HCT116 (cell line): ENCODE data around the gene NRROS. TPM values are rescaled to one million over a fixed set of nuclear protein-coding genes. Genes with fewer than 3 reads are reported as not detected.

Experiments
- ATAC-seq: fragments of 200-7000 bp; cut with Tn5 transposase; 2 replicates; pipeline ENCODE4 v1.9.1; 2020; ENCODE audit warnings: mild to moderate bottlenecking, moderate library complexity
- BruUV-seq: library from RNA; stranded (reverse); fragments of 400-500 nt; replicated peaks from 2 replicates; lab custom pipeline; 2021; lab: Mats Ljungman, UMichigan
- CTCF ChIA-PET: fragments of 300-600 bp; sonication (Branson Sonifier 250); formaldehyde crosslinking; loops from one replicate; lab custom pipeline; 2021; ENCODE audit warnings: antibody characterized with exemption; lab: Charles Lee
- POLR2A ChIA-PET: fragments of 300-600, 350-600 bp; sonication (Branson Sonifier 250); formaldehyde crosslinking; loops from one replicate; lab custom pipeline; 2021; ENCODE audit warnings: antibody characterized with exemption; lab: Charles Lee
- RAD21 ChIA-PET, 2 experiments: fragments of 300-600 bp; sonication (Branson Sonifier 250); formaldehyde crosslinking; loops; one replicate each; lab custom pipeline; 2023; ENCODE audit warnings: low total read pairs in 2 of 2; ENCODE audit not compliant: uncharacterized antibody in 2 of 2, unreplicated experiment in 2 of 2, low non-redundant PET in 1 of 2; lab: Charles Lee
- DNase-seq: peaks from one replicate; pipeline ENCODE4 v3.0.0-alpha.2; 2010; ENCODE audit warnings: low read depth, low spot score
- H2AFZ ChIP-seq: fragments of 200-600 bp; shearing (Covaris generic), sonication (generic); 2 replicates; pipeline ENCODE4 v1.6.1; 2017; ENCODE audit warnings: low read depth, mixed run types, mixed read lengths, antibody characterized with exemption, low read length; ENCODE audit not compliant: poor library complexity, severe bottlenecking
- H3K27ac ChIP-seq: 2 replicates; pipeline ENCODE4 v1.5.1; 2012; ENCODE audit warnings: low read depth, low read length
- H3K27me3 ChIP-seq: fragments of 200-600 bp; sonication (generic); 2 replicates; pipeline ENCODE4 v1.6.1; 2016; ENCODE audit warnings: mixed run types, low read length, mixed read lengths; ENCODE audit not compliant: insufficient read depth
- H3K36me3 ChIP-seq, 2 experiments: fragments of 200-500 bp in 1 of 2; fragments of 200-600 bp in 1 of 2; sonication (Bioruptor generic) in 1 of 2; sonication (generic) in 1 of 2; 2 replicates each; pipeline versions ENCODE4 v1.5.1 to v1.6.1; 2014 to 2016; ENCODE audit warnings: low read length in 2 of 2, inconsistent platforms in 1 of 2, mixed read lengths in 1 of 2, mixed run types in 1 of 2; ENCODE audit not compliant: insufficient read depth in 2 of 2, control insufficient read depth in 1 of 2
- H3K4me1 ChIP-seq, 2 experiments: fragments of 200-600 bp in 1 of 2; sonication (generic) in 1 of 2; 2 replicates each; pipeline versions ENCODE4 v1.5.1 to v1.6.1; 2012 to 2017; ENCODE audit warnings: low read length in 2 of 2, inconsistent platforms in 1 of 2, mild to moderate bottlenecking in 1 of 2, mixed read lengths in 1 of 2, mixed run types in 1 of 2, moderate library complexity in 1 of 2; ENCODE audit not compliant: insufficient read depth in 2 of 2, control insufficient read depth in 1 of 2
- H3K4me2 ChIP-seq: fragments of 200-600 bp; sonication (generic); 2 replicates; pipeline ENCODE4 v1.6.1; 2017; ENCODE audit warnings: mixed run types, low read length, mixed read lengths
- H3K4me3 ChIP-seq, 2 experiments: fragments of 200-600 bp in 1 of 2; sonication (generic) in 1 of 2; replicated peaks in 1 of 2; 2 replicates each; pipeline ENCODE4 v1.5.1; 2011 to 2016; ENCODE audit warnings: low read length in 2 of 2, control low read depth in 1 of 2, low read depth in 1 of 2, mild to moderate bottlenecking in 1 of 2, mixed read lengths in 1 of 2, mixed run types in 1 of 2
- H3K79me2 ChIP-seq: fragments of 200-600 bp; sonication (generic); 2 replicates; pipeline ENCODE4 v1.6.1; 2017; ENCODE audit warnings: mild to moderate bottlenecking, mixed run types, low read length, moderate library complexity, mixed read lengths; ENCODE audit not compliant: insufficient read depth
- H3K9ac ChIP-seq: fragments of 200-600 bp; sonication (generic); 2 replicates; pipeline ENCODE4 v1.6.1; 2016; ENCODE audit warnings: low read length, mixed read lengths
- H3K9me2 ChIP-seq: fragments of 200-600 bp; sonication (generic), shearing (Covaris generic); 2 replicates; pipeline ENCODE4 v1.6.1; 2017; ENCODE audit warnings: mixed run types, mild to moderate bottlenecking, moderate library complexity; ENCODE audit not compliant: insufficient read depth
- H3K9me3 ChIP-seq, 2 experiments: fragments of 200-500 bp in 1 of 2; fragments of 200-600 bp in 1 of 2; sonication (Bioruptor generic) in 1 of 2; sonication (generic) in 1 of 2; 2 replicates each; pipeline ENCODE4 v1.6.1; 2014 to 2017; ENCODE audit warnings: low read length in 2 of 2, mixed read lengths in 2 of 2, inconsistent platforms in 1 of 2, low read depth in 1 of 2, mild to moderate bottlenecking in 1 of 2, mixed run types in 1 of 2, moderate library complexity in 1 of 2; ENCODE audit not compliant: control insufficient read depth in 1 of 2, insufficient read depth in 1 of 2
- H4K20me1 ChIP-seq: fragments of 200-600 bp; sonication (generic), shearing (Covaris generic); 2 replicates; pipeline ENCODE4 v1.6.1; 2017; ENCODE audit warnings: mixed run types, mild to moderate bottlenecking, moderate library complexity; ENCODE audit not compliant: insufficient read depth
- ATF3 ChIP-seq: IDR thresholded peaks from 2 replicates; pipeline ENCODE4 v1.6.1; 2012
- CEBPB ChIP-seq: IDR thresholded peaks from 2 replicates; pipeline ENCODE4 v1.6.1; 2012; ENCODE audit warnings: low read depth
- CTCF ChIP-seq, 3 experiments: fragments of 200-600 bp in 1 of 3; sonication (generic) in 1 of 3; IDR thresholded peaks in 2 of 3; conservative IDR thresholded peaks in 1 of 3; 2 replicates each; pipeline ENCODE4 v1.5.1; 2012 to 2017; ENCODE audit warnings: low read depth in 2 of 3, low read length in 2 of 3, antibody characterized with exemption in 1 of 3, borderline replicate concordance in 1 of 3, control low read depth in 1 of 3, mild to moderate bottlenecking in 1 of 3, mixed read lengths in 1 of 3, mixed run types in 1 of 3, moderate library complexity in 1 of 3; ENCODE audit not compliant: insufficient read depth in 1 of 3
- EGR1 ChIP-seq: IDR thresholded peaks from 2 replicates; pipeline ENCODE4 v1.6.1; 2012; ENCODE audit warnings: low read depth
- ELF1 ChIP-seq: IDR thresholded peaks from 2 replicates; pipeline ENCODE4 v1.6.1; 2012; ENCODE audit warnings: low read depth, borderline replicate concordance
- EZH2phosphoT487 ChIP-seq: fragments of 200-600 bp; IDR thresholded peaks from 2 replicates; pipeline ENCODE4 v1.6.1; 2018; ENCODE audit warnings: antibody characterized with exemption, borderline replicate concordance
- POLR2AphosphoS5 ChIP-seq: IDR thresholded peaks from 2 replicates; pipeline ENCODE4 v1.6.1; 2011; ENCODE audit warnings: mild to moderate bottlenecking, low read depth, low read length, moderate library complexity
- RAD21 ChIP-seq: IDR thresholded peaks from 2 replicates; pipeline ENCODE4 v1.6.1; 2012; ENCODE audit warnings: low read depth, mild to moderate bottlenecking
- SP1 ChIP-seq: IDR thresholded peaks from 2 replicates; pipeline ENCODE4 v1.6.1; 2012; ENCODE audit warnings: low read depth
- SRF ChIP-seq: IDR thresholded peaks from 2 replicates; pipeline ENCODE4 v1.6.1; 2012; ENCODE audit warnings: low read depth
- YY1 ChIP-seq: IDR thresholded peaks from 2 replicates; pipeline ENCODE4 v1.6.1; 2011; ENCODE audit warnings: low read length, low read depth, moderate library complexity, mild to moderate bottlenecking; ENCODE audit not compliant: insufficient replicate concordance; ENCODE audit errors: extremely low read depth
- ZFX ChIP-seq: fragments of 450-650 bp; IDR thresholded peaks from 2 replicates; pipeline ENCODE4 v1.6.1; 2017
- ZNF274 ChIP-seq: fragments of 200-500 bp; sonication (Bioruptor generic); IDR thresholded peaks from 2 replicates; pipeline ENCODE4 v1.6.1; 2014; ENCODE audit warnings: mild to moderate bottlenecking, low read depth, low read length, inconsistent platforms
- intact Hi-C: fragments of 100-400 bp; cut with micrococcal nuclease; formaldehyde crosslinking; loops from 2 replicates; pipeline ENCODE4 v1.10.0; 2022
- total RNA-seq: library from RNA; stranded (reverse); gene quantifications from one replicate; pipeline ENCODE4 v1.2.1, GENCODE V29; 2021; ENCODE audit not compliant: unreplicated experiment
- TF ChIP-seq, protein P1 (sequence below): IDR thresholded peaks from 2 replicates; pipeline ENCODE4 v1.6.1; 2012
- TF ChIP-seq, protein P2 (sequence below): IDR thresholded peaks from 2 replicates; pipeline ENCODE4 v1.6.1; 2012; ENCODE audit warnings: low read depth
- TF ChIP-seq, protein P3 (sequence below): IDR thresholded peaks from 2 replicates; pipeline ENCODE4 v1.6.1; 2011; ENCODE audit warnings: mild to moderate bottlenecking, low read length, moderate library complexity; ENCODE audit not compliant: insufficient replicate concordance; ENCODE audit errors: extremely low read depth

The NRROS gene
- total RNA-seq, 1 experiment from 2014 or later, result 0.12 TPM

- CTCF ChIA-PET, result no interaction called here
- BruUV-seq, result no TSS peak
- H3K36me3 ChIP-seq, result no peaks in the 10 kb centered on the region
- H3K9me3 ChIP-seq, result no peaks in the 10 kb centered on the region
- H4K20me1 ChIP-seq, result no peaks in the 10 kb centered on the region
- no peak for TF ChIP-seq EZH2phosphoT487
- TF ChIP-seq CTCF (IDR thresholded peaks at IDR 0.05 in 2 of 3, conservative IDR thresholded peaks at IDR 0.05 in 1 of 3; ENCODE audit: borderline replicate concordance in 1 of 3, insufficient read depth in 1 of 3, low read depth in 2 of 3, low read length in 2 of 3), result no peak
- no peak for TF ChIP-seq CEBPB
- TF ChIP-seq ELF1, result no peak
- TF ChIP-seq RAD21, result no peak
- no peak for TF ChIP-seq SP1
- TF ChIP-seq, protein P1, sequence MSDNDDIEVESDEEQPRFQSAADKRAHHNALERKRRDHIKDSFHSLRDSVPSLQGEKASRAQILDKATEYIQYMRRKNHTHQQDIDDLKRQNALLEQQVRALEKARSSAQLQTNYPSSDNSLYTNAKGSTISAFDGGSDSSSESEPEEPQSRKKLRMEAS, result no peak
- no peak for TF ChIP-seq SRF
- TF ChIP-seq YY1, result no peak
- TF ChIP-seq, protein P2, sequence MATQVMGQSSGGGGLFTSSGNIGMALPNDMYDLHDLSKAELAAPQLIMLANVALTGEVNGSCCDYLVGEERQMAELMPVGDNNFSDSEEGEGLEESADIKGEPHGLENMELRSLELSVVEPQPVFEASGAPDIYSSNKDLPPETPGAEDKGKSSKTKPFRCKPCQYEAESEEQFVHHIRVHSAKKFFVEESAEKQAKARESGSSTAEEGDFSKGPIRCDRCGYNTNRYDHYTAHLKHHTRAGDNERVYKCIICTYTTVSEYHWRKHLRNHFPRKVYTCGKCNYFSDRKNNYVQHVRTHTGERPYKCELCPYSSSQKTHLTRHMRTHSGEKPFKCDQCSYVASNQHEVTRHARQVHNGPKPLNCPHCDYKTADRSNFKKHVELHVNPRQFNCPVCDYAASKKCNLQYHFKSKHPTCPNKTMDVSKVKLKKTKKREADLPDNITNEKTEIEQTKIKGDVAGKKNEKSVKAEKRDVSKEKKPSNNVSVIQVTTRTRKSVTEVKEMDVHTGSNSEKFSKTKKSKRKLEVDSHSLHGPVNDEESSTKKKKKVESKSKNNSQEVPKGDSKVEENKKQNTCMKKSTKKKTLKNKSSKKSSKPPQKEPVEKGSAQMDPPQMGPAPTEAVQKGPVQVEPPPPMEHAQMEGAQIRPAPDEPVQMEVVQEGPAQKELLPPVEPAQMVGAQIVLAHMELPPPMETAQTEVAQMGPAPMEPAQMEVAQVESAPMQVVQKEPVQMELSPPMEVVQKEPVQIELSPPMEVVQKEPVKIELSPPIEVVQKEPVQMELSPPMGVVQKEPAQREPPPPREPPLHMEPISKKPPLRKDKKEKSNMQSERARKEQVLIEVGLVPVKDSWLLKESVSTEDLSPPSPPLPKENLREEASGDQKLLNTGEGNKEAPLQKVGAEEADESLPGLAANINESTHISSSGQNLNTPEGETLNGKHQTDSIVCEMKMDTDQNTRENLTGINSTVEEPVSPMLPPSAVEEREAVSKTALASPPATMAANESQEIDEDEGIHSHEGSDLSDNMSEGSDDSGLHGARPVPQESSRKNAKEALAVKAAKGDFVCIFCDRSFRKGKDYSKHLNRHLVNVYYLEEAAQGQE, result no peak
- TF ChIP-seq ATF3, result no peak
- TF ChIP-seq POLR2AphosphoS5, result no peak
- TF ChIP-seq ZNF274, result no peak
- no peak for TF ChIP-seq EGR1
- no peak for TF ChIP-seq ZFX
- TF ChIP-seq, protein P3, sequence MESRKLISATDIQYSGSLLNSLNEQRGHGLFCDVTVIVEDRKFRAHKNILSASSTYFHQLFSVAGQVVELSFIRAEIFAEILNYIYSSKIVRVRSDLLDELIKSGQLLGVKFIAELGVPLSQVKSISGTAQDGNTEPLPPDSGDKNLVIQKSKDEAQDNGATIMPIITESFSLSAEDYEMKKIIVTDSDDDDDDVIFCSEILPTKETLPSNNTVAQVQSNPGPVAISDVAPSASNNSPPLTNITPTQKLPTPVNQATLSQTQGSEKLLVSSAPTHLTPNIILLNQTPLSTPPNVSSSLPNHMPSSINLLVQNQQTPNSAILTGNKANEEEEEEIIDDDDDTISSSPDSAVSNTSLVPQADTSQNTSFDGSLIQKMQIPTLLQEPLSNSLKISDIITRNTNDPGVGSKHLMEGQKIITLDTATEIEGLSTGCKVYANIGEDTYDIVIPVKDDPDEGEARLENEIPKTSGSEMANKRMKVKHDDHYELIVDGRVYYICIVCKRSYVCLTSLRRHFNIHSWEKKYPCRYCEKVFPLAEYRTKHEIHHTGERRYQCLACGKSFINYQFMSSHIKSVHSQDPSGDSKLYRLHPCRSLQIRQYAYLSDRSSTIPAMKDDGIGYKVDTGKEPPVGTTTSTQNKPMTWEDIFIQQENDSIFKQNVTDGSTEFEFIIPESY, result no peak
- DNase-seq, result no peak
- ATAC-seq, result no peak
- POLR2A ChIA-PET, result interaction anchor here (1.5 kb wide), 1 partner anchor 15 kb away, joined by 3 read pairs; no protein-coding TSS in a partner anchor
- H3K4me2 ChIP-seq, result no peak overlapping the region
- H3K79me2 ChIP-seq, result no peaks in the 10 kb centered on the region
- intact Hi-C loops, result no loop called here
- RAD21 ChIA-PET, result no interaction called here
- H3K9ac ChIP-seq, result no peak overlapping the region
- H3K4me1 ChIP-seq, result no peaks in the 10 kb centered on the region
- H3K27me3 ChIP-seq, result no peaks in the 10 kb centered on the region
- H3K27ac ChIP-seq, result no peak overlapping the region
- H3K9me2 ChIP-seq, result no peaks in the 10 kb centered on the region
- H2AFZ ChIP-seq, result no peak overlapping the region
- H3K4me3 ChIP-seq, result no peak overlapping the region
Measured at GRCh38 chr3:196645096-196645495, 5.6 kb downstream of the NRROS start.
